PC-9 (cell line): ENCODE results near the gene LAMA2. TPM values are rescaled to one million over a fixed set of nuclear protein-coding genes. Genes with fewer than 3 reads are reported as not detected.
"Not testable (repeated sequence)": the region's sequence is repeated elsewhere in the genome, so short reads cannot be mapped to it uniquely, and the experiment has no call there.

Experiments used
- BruUV-seq: library from RNA; stranded (reverse); fragments of 400-500 nt; replicated peaks from 2 replicates; lab custom pipeline; 2021; lab: Mats Ljungman, UMichigan
- CTCF ChIA-PET: fragments of 300-600 bp; sonication (Branson Sonifier 250); formaldehyde crosslinking; loops from one replicate; lab custom pipeline; 2022; ENCODE audit warnings: antibody characterized with exemption; lab: Charles Lee
- POLR2A ChIA-PET: fragments of 300-600 bp; sonication (Branson Sonifier 250); formaldehyde crosslinking; loops from one replicate; lab custom pipeline; 2022; ENCODE audit warnings: antibody characterized with exemption; ENCODE audit not compliant: unreplicated experiment; lab: Charles Lee
- DNase-seq, 2 experiments: peaks; one replicate each; pipeline versions ENCODE4 v3.0.0 to v3.0.0-alpha.2; 2015 to 2022; ENCODE audit warnings: mixed read lengths in 1 of 2
- H2AFZ ChIP-seq: fragments of 200-600 bp; sonication (generic); 2 replicates; pipeline ENCODE4 v1.8.1; 2017; ENCODE audit warnings: antibody characterized with exemption
- H3F3A ChIP-seq: fragments of 200-600 bp; sonication (generic); 2 replicates; pipeline ENCODE4 v1.8.1; 2017; ENCODE audit warnings: antibody characterized with exemption, mild to moderate bottlenecking, low read depth; ENCODE audit not compliant: insufficient read depth
- H3K27ac ChIP-seq: fragments of 200-600 bp; sonication (generic); 2 replicates; pipeline ENCODE4 v1.6.1; 2016; ENCODE audit warnings: mixed run types
- H3K27me3 ChIP-seq: fragments of 200-600 bp; sonication (generic); 2 replicates; pipeline ENCODE4 v1.6.1; 2016; ENCODE audit warnings: low read depth, mixed run types; ENCODE audit not compliant: insufficient read depth
- H3K36me3 ChIP-seq: fragments of 200-600 bp; sonication (generic); 2 replicates; pipeline ENCODE4 v1.6.1; 2016; ENCODE audit warnings: low read depth, mixed run types
- H3K4me1 ChIP-seq: fragments of 200-600 bp; sonication (generic); replicated peaks from 2 replicates; pipeline ENCODE4 v1.6.1; 2016; ENCODE audit warnings: mixed run types; ENCODE audit not compliant: insufficient read depth
- H3K4me2 ChIP-seq: fragments of 200-600 bp; sonication (generic); 2 replicates; pipeline ENCODE4 v1.6.1; 2017; ENCODE audit warnings: mixed run types
- H3K4me3 ChIP-seq: fragments of 200-600 bp; sonication (generic); 2 replicates; pipeline ENCODE4 v1.6.1; 2016; ENCODE audit warnings: mixed run types
- H3K79me2 ChIP-seq: fragments of 200-600 bp; sonication (generic); 2 replicates; pipeline ENCODE4 v1.6.1; 2017; ENCODE audit warnings: low read depth, mixed run types
- H3K9me2 ChIP-seq: fragments of 200-600 bp; sonication (generic); 2 replicates; pipeline ENCODE4 v1.8.1; 2017; ENCODE audit warnings: mild to moderate bottlenecking; ENCODE audit not compliant: insufficient read depth
- H3K9me3 ChIP-seq: fragments of 200-600 bp; sonication (generic); 2 replicates; pipeline ENCODE4 v1.8.1; 2016; ENCODE audit warnings: low read depth; ENCODE audit not compliant: insufficient read depth
- H4K20me1 ChIP-seq: fragments of 200-600 bp; sonication (generic); 2 replicates; pipeline ENCODE4 v1.8.1; 2017; ENCODE audit not compliant: insufficient read depth
- CTCF ChIP-seq: fragments of 200-600 bp; sonication (generic); conservative IDR thresholded peaks from 2 replicates; pipeline ENCODE4 v1.6.1; 2017; ENCODE audit warnings: mixed run types, antibody characterized with exemption, mild to moderate bottlenecking, moderate library complexity
- EZH2 ChIP-seq: fragments of 200-600 bp; sonication (generic); IDR thresholded peaks from 2 replicates; pipeline ENCODE4 v1.8.0; 2017; ENCODE audit warnings: antibody characterized with exemption, low read depth
- intact Hi-C: fragments of 100-400 bp; cut with micrococcal nuclease; formaldehyde crosslinking; loops from one replicate; pipeline ENCODE4 v1.10.0; 2022; ENCODE audit not compliant: unreplicated experiment
- total RNA-seq: library from RNA; stranded (reverse); gene quantifications from 2 replicates; pipeline ENCODE4 v1.2.3, GENCODE V29; 2021

The LAMA2 gene
- total RNA-seq, 1 experiment from 2014 or later: 2.8 TPM

- no peaks in the 10 kb centered on the region for H3K36me3 ChIP-seq
- no peak overlapping the region for H3K4me3 ChIP-seq
- no peak overlapping the region for H3K27ac ChIP-seq
- H4K20me1 ChIP-seq: no peaks in the 10 kb centered on the region
- H3K4me1 ChIP-seq: no peaks in the 10 kb centered on the region
- H3K9me2 ChIP-seq: 0 out of 2 replicates have a peak, but pooled peaks cover 4% of the 10 kb centered on the region
- intact Hi-C loops: no loop called here
- H3K27me3 ChIP-seq: no peaks in the 10 kb centered on the region
- CTCF ChIA-PET: no interaction called here
- POLR2A ChIA-PET: no interaction called here
- no peaks in the 10 kb centered on the region for H3K79me2 ChIP-seq
- H3K4me2 ChIP-seq: no peak overlapping the region
- no peaks in the 10 kb centered on the region for H3F3A ChIP-seq
- H2AFZ ChIP-seq: no peak overlapping the region
- no peak for DNase-seq
- TF ChIP-seq EZH2 (no peak), CTCF (no peak)
- no TSS peak for BruUV-seq
- no peaks in the 10 kb centered on the region; the same call in 1 of the 2 replicates for H3K9me3 ChIP-seq
Measured at GRCh38 chr6:129073051-129073450, 190.1 kb downstream of the LAMA2 start.

DNA sequence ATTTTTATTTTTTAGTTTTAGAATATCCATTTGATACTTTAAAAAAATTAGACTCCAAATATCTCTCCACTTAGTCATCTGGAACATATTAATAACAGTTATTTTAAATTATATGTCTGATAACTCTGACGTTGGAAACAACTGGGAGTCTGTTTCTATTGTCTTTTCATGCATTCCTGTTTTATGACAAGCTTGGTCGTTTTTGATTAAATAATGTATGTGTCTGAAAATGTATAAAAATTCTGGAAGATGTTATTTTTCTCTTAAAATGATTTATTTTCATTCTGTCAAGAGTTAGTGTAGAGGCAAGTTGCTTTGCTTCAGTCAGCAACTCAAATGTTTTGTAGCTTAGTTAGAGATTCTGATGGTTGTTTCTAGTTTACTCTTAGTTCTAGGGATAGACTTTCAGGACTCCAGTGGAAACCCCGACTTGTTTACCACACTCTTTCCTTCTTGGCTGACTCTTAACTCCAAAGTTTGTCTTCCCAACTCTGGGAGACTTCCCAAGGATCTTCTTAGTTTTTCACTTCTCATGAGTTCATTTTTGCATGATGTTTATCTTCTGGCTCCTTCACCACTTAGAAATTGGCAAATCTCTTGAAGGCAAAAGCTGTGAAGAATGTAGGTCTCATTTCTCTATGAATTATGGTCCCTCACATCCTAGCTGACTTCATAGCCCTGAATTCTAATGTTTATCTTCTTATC lies 190.9 kb downstream of the LAMA2 start:
- H4K20me1 ChIP-seq: no peaks in the 10 kb centered on the region
- no TSS peak for BruUV-seq
- H2AFZ ChIP-seq: peak overlapping the region; percentile 65
- no peak overlapping the region for H3K27ac ChIP-seq
- H3F3A ChIP-seq: no peaks in the 10 kb centered on the region
- no peaks in the 10 kb centered on the region for H3K79me2 ChIP-seq
- H3K9me3 ChIP-seq: no peaks in the 10 kb centered on the region; the same call in 1 of the 2 replicates
- H3K36me3 ChIP-seq: no peaks in the 10 kb centered on the region
- no peak for DNase-seq
- TF ChIP-seq EZH2 (no peak), CTCF (no peak)
- no peaks in the 10 kb centered on the region for H3K27me3 ChIP-seq
- no peaks in the 10 kb centered on the region for H3K4me1 ChIP-seq
- ChIA-PET CTCF (no interaction called here), POLR2A (no interaction called here)
- H3K4me3 ChIP-seq: no peak overlapping the region
- intact Hi-C loops: no loop called here
- 0 out of 2 replicates have a peak, but pooled peaks cover 4% of the 10 kb centered on the region for H3K9me2 ChIP-seq
- H3K4me2 ChIP-seq: no peak overlapping the region

DNA sequence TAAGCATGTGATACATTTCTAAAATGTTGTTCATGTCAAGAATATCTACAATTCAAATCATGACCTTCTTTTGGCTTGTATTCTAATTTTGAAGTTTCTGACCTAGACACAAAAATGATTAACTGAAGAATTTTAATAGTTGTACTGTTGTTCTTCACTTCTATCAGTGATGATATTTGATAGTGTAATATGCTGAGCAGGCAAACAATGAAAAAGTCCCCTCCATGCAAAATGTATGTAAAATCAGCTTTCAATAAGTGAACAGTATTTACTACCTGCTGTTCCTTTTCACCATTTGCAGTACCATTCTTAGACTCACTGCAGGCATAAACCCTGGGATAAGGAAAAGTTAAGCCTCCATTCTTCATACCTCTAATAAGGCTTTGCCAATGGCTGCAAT lies 201.5 kb downstream of the LAMA2 start:
- Histone ChIP-seq H3K9me2 (no peaks in the 10 kb centered on the region), H4K20me1 (no peaks in the 10 kb centered on the region), H3F3A (no peaks in the 10 kb centered on the region), H3K4me2 (no peak overlapping the region), H3K36me3 (no peaks in the 10 kb centered on the region), H3K27me3 (no peaks in the 10 kb centered on the region), H3K79me2 (no peaks in the 10 kb centered on the region), H3K4me3 (no peak overlapping the region), H2AFZ (no peak overlapping the region; the same call in 1 of the 2 replicates), H3K9me3 (no peaks in the 10 kb centered on the region), H3K27ac (no peak overlapping the region), H3K4me1 (no peaks in the 10 kb centered on the region)
- CTCF ChIA-PET: no interaction called here
- no peak for DNase-seq
- intact Hi-C loops: no loop called here
- POLR2A ChIA-PET: no interaction called here
- no TSS peak for BruUV-seq
- TF ChIP-seq CTCF (no peak), EZH2 (no peak)

DNA sequence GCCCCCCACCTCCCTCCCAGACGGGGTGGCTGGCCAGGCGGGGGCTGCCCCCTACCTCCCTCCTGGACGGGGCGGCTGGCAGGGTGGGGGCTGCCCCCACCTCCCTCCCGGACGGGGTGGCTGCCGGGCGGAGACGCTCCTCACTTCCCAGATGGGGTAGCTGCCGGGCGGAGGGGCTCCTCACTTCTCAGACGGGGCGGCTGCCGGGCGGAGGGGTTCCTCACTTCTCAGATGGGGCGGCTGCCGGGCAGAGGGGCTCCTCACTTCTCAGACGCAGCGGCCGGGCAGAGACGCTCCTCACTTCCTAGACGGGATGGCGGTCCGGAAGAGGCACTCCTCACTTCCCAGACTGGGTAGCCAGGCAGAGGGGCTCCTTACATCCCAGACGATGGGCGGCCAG lies 205.5 kb downstream of the LAMA2 start:
- H3F3A ChIP-seq, H2AFZ ChIP-seq, H3K9me3 ChIP-seq, CTCF ChIA-PET, H3K4me1 ChIP-seq, H3K36me3 ChIP-seq, H3K27me3 ChIP-seq, intact Hi-C loops, H3K27ac ChIP-seq, H3K4me2 ChIP-seq, BruUV-seq, H3K9me2 ChIP-seq, POLR2A ChIA-PET, H3K4me3 ChIP-seq, H4K20me1 ChIP-seq, H3K79me2 ChIP-seq, DNase-seq: not testable (repeated sequence)
